ENCODE measurements around the gene ANKRD40.

The ANKRD40 gene

DNA sequence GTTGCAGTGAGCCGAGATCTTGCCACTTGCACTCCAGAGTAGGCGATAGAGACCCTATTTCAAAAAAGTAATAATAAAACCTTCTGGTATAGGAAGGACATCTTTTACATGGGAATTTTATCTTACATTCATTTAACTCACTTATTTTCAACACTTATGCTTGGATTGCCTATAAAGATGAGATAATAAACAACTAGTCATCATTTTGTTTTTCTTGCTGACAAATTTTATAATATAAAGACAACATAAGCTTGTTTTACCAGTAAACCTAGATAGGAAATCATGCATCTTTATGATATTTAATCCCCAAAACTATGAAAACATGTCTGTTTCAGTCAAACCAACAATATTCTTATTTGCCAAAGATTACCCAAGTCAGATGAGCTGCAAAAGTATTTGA, 56.1 kb downstream of the ANKRD40 start:
- DNase-seq: no peak

DNA sequence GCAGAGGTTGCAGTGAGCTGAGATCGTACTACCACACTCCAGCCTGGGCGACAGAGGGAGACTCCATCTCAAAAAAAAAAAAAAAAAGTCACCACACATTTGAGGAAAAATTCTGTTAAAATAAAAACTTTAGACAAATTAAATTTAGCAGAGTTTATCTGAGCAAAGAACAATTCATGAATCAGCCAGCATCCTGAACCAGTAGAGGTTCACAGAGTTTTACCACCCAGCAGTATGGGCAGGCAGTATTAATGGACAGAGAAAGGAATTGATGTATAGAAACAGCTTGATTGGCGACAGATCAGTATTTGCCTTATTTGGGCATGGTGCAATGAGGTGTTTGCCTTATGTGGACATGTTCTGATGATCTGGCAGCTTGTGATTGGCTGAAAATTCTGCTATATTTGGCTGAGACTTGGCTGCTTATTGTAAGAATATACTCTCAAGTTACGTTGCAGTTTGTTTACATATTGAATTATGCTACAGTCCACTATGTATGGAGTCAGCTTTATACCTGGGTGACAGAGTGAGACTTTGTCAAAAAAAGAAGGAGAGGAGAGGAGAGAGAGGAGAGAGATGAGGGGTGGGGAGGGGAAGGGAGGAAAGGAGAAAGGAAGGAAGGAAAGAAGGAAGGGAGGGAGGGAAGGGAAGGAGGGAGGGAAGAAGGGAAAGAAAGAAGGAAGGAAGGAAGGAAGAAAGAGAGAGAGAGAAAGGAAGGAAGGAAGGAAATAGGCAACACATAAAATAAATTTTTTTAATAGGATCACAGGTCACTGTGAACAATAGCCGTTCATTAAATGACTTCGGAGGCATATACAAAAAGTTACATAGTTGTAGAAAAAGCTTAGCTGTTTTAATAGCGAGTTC, 58.4 kb downstream of the ANKRD40 start:
- no peak for DNase-seq

DNA sequence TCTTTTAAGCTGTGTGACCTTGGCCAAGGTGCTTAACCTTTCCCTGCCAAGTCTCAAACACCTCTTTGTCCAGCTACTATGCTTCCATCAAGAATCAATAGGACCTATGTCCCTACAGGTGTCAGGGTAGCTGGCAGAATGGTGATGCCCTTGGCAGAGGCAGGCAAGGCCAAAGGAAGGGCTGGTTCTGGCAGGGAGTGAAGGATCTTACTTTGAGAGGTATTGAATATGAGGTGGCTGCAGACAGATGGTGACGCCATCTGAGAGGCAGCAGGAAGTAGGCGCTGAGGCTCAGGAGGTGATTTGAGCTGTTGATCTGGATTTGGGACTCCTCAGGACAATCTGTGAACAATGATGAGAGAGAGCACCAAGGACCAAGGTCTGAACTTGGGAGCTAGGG, 60.5 kb downstream of the ANKRD40 start:
- no peak for DNase-seq

DNA sequence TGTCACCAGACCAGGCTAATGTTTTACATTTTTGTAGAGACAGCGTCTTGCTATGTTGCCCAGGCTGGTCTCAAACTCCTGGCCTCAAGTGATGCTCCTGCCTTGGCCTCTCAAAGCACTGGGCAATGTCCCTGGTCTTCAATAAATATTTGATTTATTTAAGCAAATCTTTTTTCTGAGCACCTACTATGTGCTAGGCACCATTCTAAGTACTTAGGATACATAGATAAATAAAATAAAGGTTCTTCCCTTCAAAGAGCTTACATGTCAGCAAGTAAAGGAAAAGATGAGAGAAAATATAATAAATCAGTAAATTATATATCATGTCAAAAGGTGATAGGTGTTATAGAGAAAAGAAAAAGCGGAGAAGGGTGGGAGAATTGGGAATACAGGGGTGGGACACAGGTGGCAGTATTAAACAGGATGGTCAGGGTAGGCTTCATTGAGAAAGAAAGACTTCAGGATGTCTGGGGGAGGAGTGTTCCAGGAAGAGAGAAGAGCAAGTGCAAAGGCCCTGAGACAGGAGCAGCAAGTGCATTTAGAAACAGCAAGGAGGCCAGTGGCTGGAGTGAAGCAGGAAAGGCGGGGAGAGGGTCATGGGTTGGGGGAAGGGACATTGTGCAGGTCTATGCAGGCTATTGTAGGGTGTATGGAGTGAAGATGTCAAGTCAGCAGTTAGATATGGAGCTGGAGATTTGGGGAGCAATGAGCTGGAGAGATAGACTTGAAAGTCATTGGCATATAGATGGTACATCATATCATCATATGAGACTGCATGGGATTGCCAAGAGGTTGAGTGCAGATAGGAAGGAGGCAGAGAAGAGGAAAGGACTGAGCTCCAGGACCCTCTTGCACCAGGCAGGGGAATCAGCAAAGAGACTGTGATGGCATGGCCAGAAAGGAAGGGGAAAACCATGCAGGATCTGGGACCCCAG, 61.7 kb downstream of the ANKRD40 start:
- DNase-seq: no peak

Data from hypothalamus (tissue), 51 donors.